BLaER1 (cell line): ENCODE results near the gene CHRD.
A peak's percentile ranks its signal among the peaks of the same experiment; 100 is the strongest.

ENCODE experiments used
- H3K27ac ChIP-seq: shearing (Covaris generic); formaldehyde crosslinking; 2 replicates; pipeline ENCODE4 v1.8.1; 2022
- H3K27me3 ChIP-seq: shearing (Covaris generic); formaldehyde crosslinking; 2 replicates; pipeline ENCODE4 v1.8.1; 2022
- H3K36me3 ChIP-seq: shearing (Covaris generic); formaldehyde crosslinking; 2 replicates; pipeline ENCODE4 v1.8.1; 2022
- H3K4me1 ChIP-seq: shearing (Covaris generic); formaldehyde crosslinking; 2 replicates; pipeline ENCODE4 v1.8.1; 2022
- H3K4me2 ChIP-seq: shearing (Covaris generic); formaldehyde crosslinking; 2 replicates; pipeline ENCODE4 v1.8.1; 2022
- H3K4me3 ChIP-seq: shearing (Covaris generic); formaldehyde crosslinking; 2 replicates; pipeline ENCODE4 v1.8.1; 2022
- H3K9ac ChIP-seq: shearing (Covaris generic); formaldehyde crosslinking; 2 replicates; pipeline ENCODE4 v1.8.1; 2022
- H3K9me3 ChIP-seq: shearing (Covaris generic); formaldehyde crosslinking; 2 replicates; pipeline ENCODE4 v1.8.1; 2022
- H4K20me1 ChIP-seq: shearing (Covaris generic); formaldehyde crosslinking; 2 replicates; pipeline ENCODE4 v1.8.1; 2022
- Cebpa-rat ChIP-seq: shearing (Covaris generic); IDR thresholded peaks from 2 replicates; pipeline ENCODE4 v1.8.1; 2022

Gene CHRD

DNA sequence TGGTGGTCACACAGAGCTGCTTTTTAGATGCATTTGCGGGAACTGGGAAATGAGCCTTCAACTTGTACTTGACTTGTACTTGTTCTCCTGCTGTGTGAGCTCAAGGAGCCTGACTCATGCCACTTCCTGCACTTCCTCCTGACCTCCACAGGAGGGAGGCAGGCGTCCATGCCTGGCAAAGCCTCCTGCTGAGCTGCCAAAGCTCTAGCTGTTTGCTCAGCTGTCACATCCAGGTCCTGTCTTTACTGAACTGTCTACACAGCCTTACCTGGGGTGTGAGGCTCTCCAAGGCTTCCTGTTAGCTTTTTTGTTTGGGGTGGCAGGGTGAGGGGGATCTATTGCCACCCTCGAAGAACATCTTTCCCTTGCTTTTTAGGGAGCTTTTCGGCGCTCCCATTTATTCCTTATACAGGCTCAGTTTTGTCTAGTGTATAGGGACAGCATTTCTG is 8.3 kb upstream of the CHRD start:
- Histone ChIP-seq H3K27me3 (peaks cover 3% of the 10 kb centered on the region; the same call in 1 of the 2 replicates), H3K4me1 (no peaks in the 10 kb centered on the region), H3K4me3 (no peak overlapping the region), H3K9ac (no peak overlapping the region), H3K27ac (no peak overlapping the region), H3K36me3 (peaks cover 39% of the 10 kb centered on the region), H3K4me2 (no peak overlapping the region), H4K20me1 (peaks cover 40% of the 10 kb centered on the region), H3K9me3 (no peaks in the 10 kb centered on the region)
- no peak for TF ChIP-seq Cebpa-rat

DNA sequence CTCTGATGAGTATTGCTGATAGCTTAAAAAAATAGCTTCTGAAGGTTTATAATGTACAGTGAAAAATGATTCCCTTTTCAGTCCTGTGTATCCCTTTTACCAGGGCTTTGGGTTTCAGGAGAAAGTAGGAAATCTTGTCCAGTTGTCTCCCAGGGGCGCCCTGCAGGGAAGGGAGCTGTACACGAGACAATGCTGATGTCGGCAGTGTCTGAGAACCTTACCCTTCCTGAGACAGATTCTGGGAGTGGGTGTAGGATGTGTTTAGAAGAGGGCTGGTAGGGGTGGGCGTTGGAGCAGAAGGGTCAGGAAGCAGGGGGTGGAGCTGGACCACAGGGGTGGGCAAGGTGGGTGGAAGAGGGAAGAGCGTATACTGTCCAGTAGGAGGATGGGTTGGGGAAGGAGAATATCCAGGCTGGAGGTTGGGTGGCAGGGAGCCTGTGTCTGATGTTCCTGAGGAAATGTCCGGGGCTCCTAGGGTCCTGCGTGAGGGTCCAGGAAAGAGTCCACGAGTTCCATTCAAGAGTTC is 7.5 kb upstream of the CHRD start:
- no peak overlapping the region for H3K4me2 ChIP-seq
- TF ChIP-seq Cebpa-rat, result no peak
- H3K4me3 ChIP-seq, result no peak overlapping the region
- peaks cover 31% of the 10 kb centered on the region for H3K36me3 ChIP-seq
- peaks cover 32% of the 10 kb centered on the region for H4K20me1 ChIP-seq
- peaks cover 4% of the 10 kb centered on the region for H3K27me3 ChIP-seq
- H3K9me3 ChIP-seq, result no peaks in the 10 kb centered on the region
- H3K4me1 ChIP-seq, result peaks cover 2% of the 10 kb centered on the region; the same call in 1 of the 2 replicates
- no peak overlapping the region for H3K9ac ChIP-seq
- no peak overlapping the region for H3K27ac ChIP-seq

DNA sequence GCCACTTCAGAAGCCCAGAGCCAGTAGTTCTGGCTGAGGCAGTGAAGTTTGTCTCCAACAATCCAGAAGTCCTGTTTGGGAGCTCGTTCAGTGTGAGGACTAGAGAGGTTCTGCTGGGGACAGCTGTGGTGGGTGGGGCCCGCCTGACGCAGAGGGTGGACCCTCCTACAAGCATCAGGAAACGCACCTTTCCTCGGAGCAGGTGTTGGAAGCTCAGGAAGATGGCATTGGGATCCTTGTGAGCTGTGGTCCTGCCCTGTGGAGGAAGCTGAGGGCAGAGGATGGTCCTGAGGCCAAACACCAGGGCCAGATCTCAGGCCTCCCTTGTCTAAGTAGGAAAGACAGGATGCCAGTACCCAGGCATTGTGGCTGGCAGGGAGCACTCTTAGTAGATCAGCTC is 6.9 kb upstream of the CHRD start:
- no peak for TF ChIP-seq Cebpa-rat
- Histone ChIP-seq H3K27ac (no peak overlapping the region), H3K4me2 (no peak overlapping the region), H3K9me3 (no peaks in the 10 kb centered on the region), H4K20me1 (peaks cover 29% of the 10 kb centered on the region), H3K4me1 (peaks cover 7% of the 10 kb centered on the region; the same call in 1 of the 2 replicates), H3K36me3 (peaks cover 26% of the 10 kb centered on the region), H3K4me3 (no peak overlapping the region), H3K27me3 (peaks cover 10% of the 10 kb centered on the region), H3K9ac (no peak overlapping the region)

DNA sequence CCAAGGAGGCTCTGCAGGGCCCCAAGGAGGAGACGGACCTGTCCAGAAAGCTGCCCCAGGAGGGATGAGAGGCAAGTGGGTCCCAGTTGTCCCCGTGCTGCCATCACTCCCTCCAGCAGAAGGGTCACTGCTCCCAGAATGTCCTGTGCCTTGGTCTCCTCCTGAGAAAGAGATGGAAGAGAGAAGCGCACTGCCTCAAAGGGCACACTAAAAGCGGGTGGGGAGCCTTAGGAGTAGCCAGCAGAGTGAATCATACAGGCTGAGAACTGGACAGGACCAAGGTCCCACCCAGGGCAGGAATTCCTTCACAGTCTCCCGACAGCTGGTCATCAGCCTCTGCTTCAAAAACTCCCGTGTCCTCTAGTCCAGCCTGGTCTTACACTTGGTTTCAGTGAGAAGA is 6.4 kb upstream of the CHRD start:
- Histone ChIP-seq H3K4me3 (no peak overlapping the region), H3K9ac (no peak overlapping the region), H3K4me2 (no peak overlapping the region)

DNA sequence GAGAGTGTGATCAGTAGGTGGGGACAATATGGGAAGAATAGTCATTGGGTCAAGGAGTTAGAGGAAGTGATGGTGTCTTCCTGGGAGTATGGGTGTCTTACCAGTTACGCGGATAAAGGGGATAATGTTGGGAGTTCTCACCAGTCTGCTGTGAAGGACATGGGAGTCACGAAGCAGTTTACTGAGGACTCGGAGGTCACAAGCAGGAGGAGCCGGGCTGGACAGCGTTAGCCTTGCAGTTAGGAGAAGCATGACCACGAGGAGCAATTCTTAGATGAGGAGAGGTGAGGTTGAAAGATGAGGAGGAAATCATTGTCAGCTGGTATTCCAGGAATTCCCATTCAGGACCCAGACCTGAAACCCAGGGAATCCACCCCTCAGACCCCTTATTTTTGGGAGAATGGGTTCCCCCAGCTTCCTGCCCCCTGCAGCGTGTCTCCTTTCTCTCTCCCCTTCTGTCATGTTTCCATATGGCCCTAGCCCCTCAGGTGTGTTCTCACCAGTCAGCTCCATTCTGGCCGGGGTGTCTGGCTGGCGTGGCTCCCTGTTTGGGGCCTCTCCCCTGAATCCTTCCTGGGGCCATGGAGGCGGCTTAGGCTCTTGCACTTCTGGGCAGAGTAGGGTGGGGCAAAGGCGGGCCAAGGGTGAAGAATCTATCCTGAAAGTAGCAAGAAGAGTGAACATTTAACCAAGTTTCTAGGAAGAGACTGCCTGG is 4.0 kb upstream of the CHRD start:
- H3K4me2 ChIP-seq, result no peak overlapping the region
- H3K36me3 ChIP-seq, result no peaks in the 10 kb centered on the region
- H3K27me3 ChIP-seq, result peaks cover 40% of the 10 kb centered on the region
- H3K4me1 ChIP-seq, result peaks cover 16% of the 10 kb centered on the region; the same call in 1 of the 2 replicates
- TF ChIP-seq Cebpa-rat, result no peak
- H4K20me1 ChIP-seq, result peaks cover 28% of the 10 kb centered on the region
- no peak overlapping the region for H3K27ac ChIP-seq
- no peak overlapping the region for H3K9ac ChIP-seq
- no peak overlapping the region for H3K4me3 ChIP-seq
- no peaks in the 10 kb centered on the region for H3K9me3 ChIP-seq

More for the DNA sequence above, 6.4 kb upstream of the CHRD start:
- Histone ChIP-seq H3K27ac (no peak overlapping the region), H3K4me1 (peaks cover 11% of the 10 kb centered on the region; the same call in 1 of the 2 replicates), H4K20me1 (peaks cover 29% of the 10 kb centered on the region), H3K36me3 (peaks cover 21% of the 10 kb centered on the region), H3K27me3 (peaks cover 15% of the 10 kb centered on the region), H3K9me3 (no peaks in the 10 kb centered on the region)
- no peak for TF ChIP-seq Cebpa-rat

DNA sequence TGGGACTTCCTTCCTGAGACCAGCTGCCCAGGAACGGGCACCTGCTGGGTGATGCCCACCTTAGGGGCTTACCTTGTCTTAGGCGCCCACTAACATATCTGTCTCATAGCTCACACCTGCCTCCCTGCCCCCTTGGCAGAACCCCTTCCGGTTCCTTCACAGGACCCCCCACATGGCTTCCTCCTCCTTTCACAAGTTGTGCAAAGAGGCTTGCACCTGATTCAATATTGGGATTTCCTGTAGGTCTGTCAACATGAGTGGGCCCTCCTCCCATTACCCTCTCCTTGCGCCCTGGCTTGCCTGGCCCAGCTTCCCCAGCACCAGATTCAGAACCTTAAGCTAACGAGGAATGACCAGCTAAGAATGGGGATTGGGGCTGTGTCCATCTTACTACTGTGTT is 2.5 kb upstream of the CHRD start:
- H3K9ac ChIP-seq, result no peak overlapping the region
- H3K27ac ChIP-seq, result no peak overlapping the region
- H3K36me3 ChIP-seq, result no peaks in the 10 kb centered on the region
- H3K9me3 ChIP-seq, result no peaks in the 10 kb centered on the region
- peaks cover 55% of the 10 kb centered on the region for H3K27me3 ChIP-seq
- peaks cover 37% of the 10 kb centered on the region for H4K20me1 ChIP-seq
- peaks cover 23% of the 10 kb centered on the region; the same call in 1 of the 2 replicates for H3K4me1 ChIP-seq
- H3K4me2 ChIP-seq, result peak overlapping the region; percentile 5; the same call in 1 of the 2 replicates
- no peak for TF ChIP-seq Cebpa-rat
- no peak overlapping the region for H3K4me3 ChIP-seq

DNA sequence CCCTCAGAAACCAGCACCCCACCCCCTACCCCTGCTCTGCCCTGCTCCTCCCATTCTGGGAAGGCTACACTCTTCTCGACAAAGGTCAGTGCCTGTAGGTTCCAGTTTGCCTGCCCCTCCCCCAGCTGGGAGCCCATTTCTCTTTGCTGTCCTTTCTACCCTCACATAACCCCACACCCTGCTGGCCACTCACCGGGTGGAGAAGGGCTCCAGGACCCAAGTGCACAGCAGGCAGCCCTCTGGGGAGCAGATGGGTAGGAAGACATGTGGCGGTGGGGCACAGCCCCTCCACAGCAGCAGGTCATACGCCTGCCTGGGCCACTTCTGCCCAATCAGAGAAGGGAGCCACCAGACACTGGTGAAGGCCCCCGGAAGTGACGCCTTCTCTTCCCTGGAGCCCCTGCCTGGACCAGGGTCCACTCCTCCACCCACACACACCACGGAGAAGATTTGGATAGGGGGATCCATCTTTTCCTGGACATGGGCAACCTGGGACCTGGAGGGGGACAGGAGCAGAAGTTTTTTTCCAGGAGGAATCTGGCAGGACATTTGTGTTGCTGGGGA is 1.9 kb upstream of the CHRD start, which contains the start of gene THPO:
TSS of gene THPO (minus strand) at position 326 of the 564 bp plus-strand sequence. CDS start 1,948 bp downstream, outside the sequence.
- H3K9ac ChIP-seq, result no peak within 1 kb of the TSS
- TF ChIP-seq Cebpa-rat, result no peak
- H3K27ac ChIP-seq, result no peak within 1 kb of the TSS

DNA sequence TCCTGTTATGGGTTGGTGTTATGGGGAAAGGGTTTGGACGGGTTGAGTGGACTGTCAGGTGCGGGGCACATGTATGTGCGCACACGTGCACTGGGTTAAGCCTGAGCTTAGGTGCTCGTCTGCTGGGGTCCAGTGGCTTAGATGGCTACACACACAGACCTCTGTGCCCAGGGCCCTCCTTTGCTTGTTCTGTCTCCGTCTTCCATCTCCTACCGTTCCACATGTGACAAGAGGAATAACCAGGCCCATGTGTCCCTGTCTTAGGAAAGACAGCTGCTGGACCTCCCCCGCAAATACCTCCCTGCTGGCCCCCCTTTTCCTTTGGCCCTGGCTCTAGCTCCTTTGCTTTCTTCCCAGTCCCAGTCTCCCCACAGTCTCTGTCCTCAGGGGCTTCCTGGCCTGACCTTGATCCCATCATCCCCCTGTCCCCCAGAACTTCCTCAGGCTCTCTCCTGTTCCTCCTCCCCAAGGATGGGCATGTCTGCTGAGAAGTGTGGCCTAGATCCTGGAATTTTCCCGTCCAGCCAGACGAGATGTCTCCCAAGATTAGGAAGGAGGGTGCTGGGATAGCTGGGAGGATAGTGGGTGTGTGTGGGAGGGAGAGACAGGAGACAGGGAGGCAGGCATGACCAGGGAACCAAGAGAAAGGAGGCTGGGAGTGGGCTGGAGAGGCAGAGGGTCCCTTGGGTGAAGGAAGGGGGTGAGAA is 1.1 kb upstream of the CHRD start:
- no peak for TF ChIP-seq Cebpa-rat
- Histone ChIP-seq H3K4me3 (no peak overlapping the region), H3K4me2 (no peak overlapping the region), H3K36me3 (no peaks in the 10 kb centered on the region), H3K27ac (no peak overlapping the region), H3K4me1 (peaks cover 23% of the 10 kb centered on the region; the same call in 1 of the 2 replicates), H3K27me3 (peaks cover 64% of the 10 kb centered on the region), H3K9me3 (no peaks in the 10 kb centered on the region), H4K20me1 (peaks cover 42% of the 10 kb centered on the region), H3K9ac (no peak overlapping the region)

More for the DNA sequence above, 1.9 kb upstream of the CHRD start, which contains the start of gene THPO:
- no peak within 1 kb of the TSS for H3K4me3 ChIP-seq
- H3K9me3 ChIP-seq, result no peaks in the 10 kb centered on the region
- no peaks in the 10 kb centered on the region for H3K36me3 ChIP-seq
- peaks cover 60% of the 10 kb centered on the region for H3K27me3 ChIP-seq
- peaks cover 42% of the 10 kb centered on the region for H4K20me1 ChIP-seq
- peak within 1 kb of the TSS; percentile 5; the same call in 1 of the 2 replicates for H3K4me2 ChIP-seq
- H3K4me1 ChIP-seq, result peaks cover 23% of the 10 kb centered on the region; the same call in 1 of the 2 replicates

DNA sequence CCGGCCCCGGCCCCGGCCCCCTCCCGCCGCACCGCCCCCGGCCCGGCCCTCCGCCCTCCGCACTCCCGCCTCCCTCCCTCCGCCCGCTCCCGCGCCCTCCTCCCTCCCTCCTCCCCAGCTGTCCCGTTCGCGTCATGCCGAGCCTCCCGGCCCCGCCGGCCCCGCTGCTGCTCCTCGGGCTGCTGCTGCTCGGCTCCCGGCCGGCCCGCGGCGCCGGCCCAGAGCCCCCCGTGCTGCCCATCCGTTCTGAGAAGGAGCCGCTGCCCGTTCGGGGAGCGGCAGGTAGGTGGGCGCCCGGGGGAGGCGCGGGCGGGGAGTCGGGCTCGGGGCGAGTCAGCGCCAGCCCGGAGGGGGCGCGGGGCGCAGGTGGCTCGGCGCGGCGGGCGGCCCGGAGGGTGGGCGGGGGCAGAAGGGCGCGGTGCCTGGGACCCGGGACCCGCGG is 352 bp downstream of the CHRD start:
- peak overlapping the region; percentile 85 for H3K4me2 ChIP-seq
- peaks cover 23% of the 10 kb centered on the region; the same call in 1 of the 2 replicates for H3K4me1 ChIP-seq
- TF ChIP-seq Cebpa-rat, result no peak
- peaks cover 42% of the 10 kb centered on the region for H4K20me1 ChIP-seq
- no peaks in the 10 kb centered on the region for H3K36me3 ChIP-seq
- no peak overlapping the region for H3K27ac ChIP-seq
- H3K9me3 ChIP-seq, result no peaks in the 10 kb centered on the region
- H3K9ac ChIP-seq, result no peak overlapping the region
- peak overlapping the region; percentile 65 for H3K4me3 ChIP-seq
- H3K27me3 ChIP-seq, result peaks cover 64% of the 10 kb centered on the region
